Measurements from ENCODE around the gene SPEM1.

The SPEM1 gene

GRCh38 chr17:7419819-7420610 is at the start of gene SPEM1:
Gene SPEM1 (plus strand): TSS chr17:7420324. CDS start chr17:7420385, 61 bp downstream.
- DNase-seq (ENCODE audit: low spot score) = no peak

- no peak for DNase-seq (ENCODE audit: low spot score)
Observed at GRCh38 chr17:7370853-7371252, 49.3 kb upstream of the SPEM1 start.

GRCh38 chr17:7374353-7374752 is 45.8 kb upstream of the SPEM1 start:
- no peak for DNase-seq (ENCODE audit: low spot score)

- DNase-seq (ENCODE audit: low spot score) = no peak
Observed at GRCh38 chr17:7379134-7379533, 41.0 kb upstream of the SPEM1 start.

GRCh38 chr17:7380321-7380720 is 39.8 kb upstream of the SPEM1 start:
- no peak for DNase-seq (ENCODE audit: low spot score)

GRCh38 chr17:7380855-7381683 is 39.1 kb upstream of the SPEM1 start, which contains the start of gene TNK1:
Gene TNK1 (plus strand): TSS chr17:7381089. CDS start chr17:7382927, 1,838 bp downstream.
- no peak for DNase-seq (ENCODE audit: low spot score)

- no peak for DNase-seq (ENCODE audit: low spot score)
Observed at GRCh38 chr17:7382901-7383300, 37.2 kb upstream of the SPEM1 start.

- no peak for DNase-seq (ENCODE audit: low spot score)
Observed at GRCh38 chr17:7383371-7383741, 36.8 kb upstream of the SPEM1 start.

GRCh38 chr17:7383742-7384488 is 36.2 kb upstream of the SPEM1 start:
- DNase-seq (ENCODE audit: low spot score) = peak; percentile 74

GRCh38 chr17:7384489-7385081 is 35.5 kb upstream of the SPEM1 start:
- no peak for DNase-seq (ENCODE audit: low spot score)

- DNase-seq (ENCODE audit: low spot score) = no peak
Observed at GRCh38 chr17:7388856-7389255, 31.3 kb upstream of the SPEM1 start.

GRCh38 chr17:7389924-7390910 is 29.9 kb upstream of the SPEM1 start:
- DNase-seq (ENCODE audit: low spot score) = no peak

- DNase-seq (ENCODE audit: low spot score) = no peak
Observed at GRCh38 chr17:7391307-7391706, 28.8 kb upstream of the SPEM1 start.

GRCh38 chr17:7392696-7393612 is 27.2 kb upstream of the SPEM1 start:
- no peak for DNase-seq (ENCODE audit: low spot score)

GRCh38 chr17:7393613-7394451 is 26.3 kb upstream of the SPEM1 start:
- peak; percentile 62 for DNase-seq (ENCODE audit: low spot score)

- peak; percentile 79 for DNase-seq (ENCODE audit: low spot score)
Observed at GRCh38 chr17:7394452-7395191, 25.5 kb upstream of the SPEM1 start, which contains the start of gene PLSCR3. Gene PLSCR3 (minus strand): TSS chr17:7394525. CDS start chr17:7394110, 415 bp downstream.

GRCh38 chr17:7396147-7396546 is 24.0 kb upstream of the SPEM1 start:
- DNase-seq (ENCODE audit: low spot score) = no peak

- no peak for DNase-seq (ENCODE audit: low spot score)
Observed at GRCh38 chr17:7398612-7399011, 21.5 kb upstream of the SPEM1 start.

Data from CD4-positive, alpha-beta T cell treated with Interleukin-15 for 4 hours (primary cell).